Measurements from ENCODE around the gene MAN1A2. TPM values are rescaled to one million over a fixed set of nuclear protein-coding genes. Genes with fewer than 3 reads are reported as not detected.
"Not testable (repeated sequence)": the region's sequence is repeated elsewhere in the genome, so short reads cannot be mapped to it uniquely, and the experiment has no call there.

MAN1A2 gene
- polyA plus RNA-seq, 3 donors: 4.0 to 10.5 (median 7.2) TPM

DNA sequence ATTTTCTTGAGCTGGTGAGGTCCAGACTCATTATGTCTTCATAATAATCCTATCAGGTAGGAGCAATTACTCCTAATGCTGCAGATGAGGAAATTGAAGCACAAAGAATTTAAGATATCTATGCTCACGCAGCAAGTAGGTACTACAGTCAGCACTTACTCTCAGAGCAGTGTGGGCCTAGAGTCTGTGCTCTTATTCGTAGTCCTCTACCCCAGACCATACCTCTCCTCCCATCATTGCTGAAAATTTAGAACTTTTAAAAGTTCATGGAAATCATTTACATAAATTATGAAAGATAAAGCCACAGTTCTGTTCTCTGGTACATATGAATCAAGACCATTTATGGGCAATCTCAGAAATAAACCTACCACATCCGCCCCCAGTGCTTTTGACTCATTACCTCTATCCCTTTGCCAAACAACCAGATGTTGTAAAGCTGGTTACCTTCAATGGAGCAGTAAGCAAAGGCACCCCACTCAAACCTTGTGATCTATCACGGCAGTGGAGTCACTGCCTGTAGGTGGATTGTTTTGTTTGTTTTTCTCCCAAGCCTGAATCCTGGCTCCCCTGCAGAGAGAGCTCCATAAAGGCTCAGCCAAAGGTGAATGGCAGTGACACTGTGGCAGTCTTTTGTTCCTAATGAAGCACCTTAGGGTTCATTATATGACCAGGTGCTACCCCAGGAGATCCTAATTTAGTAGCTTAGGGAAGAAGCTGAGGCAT, 20.9 kb upstream of the MAN1A2 start:
- H3K36me3 ChIP-seq (replicated peaks in 1 of 2; ENCODE audit: control insufficient read depth in 1 of 2, insufficient read depth in 2 of 2, low read length in 2 of 2): no peaks in the 10 kb centered on the region
- Mint-ChIP-seq H3K4me1 (no peaks in the 10 kb centered on the region), H3K4me3 (no peak overlapping the region), H3K27me3 (ENCODE audit: low read depth in 3 of 3) (peaks cover 2% of the 10 kb centered on the region in 3 donors), H3K27ac (no peak overlapping the region), H3K36me3 (no peaks in the 10 kb centered on the region), H3K9me3 (peaks cover 0 to 2% (median 0%) of the 10 kb centered on the region in 7 donors)
- H4K20me1 ChIP-seq (ENCODE audit: insufficient read depth, low read length): no peaks in the 10 kb centered on the region
- no peak overlapping the region for H3K9ac ChIP-seq (ENCODE audit: insufficient read depth, low read length, poor library complexity, severe bottlenecking)
- intact Hi-C loops (cut with micrococcal nuclease): no loop called here
- no peaks in the 10 kb centered on the region for H3K79me2 ChIP-seq (ENCODE audit: insufficient read depth, low read length)
- H3K4me2 ChIP-seq (replicated peaks; ENCODE audit: extremely low read depth, low read length, poor library complexity, severe bottlenecking): no peak overlapping the region
- TF ChIP-seq, protein P1, sequence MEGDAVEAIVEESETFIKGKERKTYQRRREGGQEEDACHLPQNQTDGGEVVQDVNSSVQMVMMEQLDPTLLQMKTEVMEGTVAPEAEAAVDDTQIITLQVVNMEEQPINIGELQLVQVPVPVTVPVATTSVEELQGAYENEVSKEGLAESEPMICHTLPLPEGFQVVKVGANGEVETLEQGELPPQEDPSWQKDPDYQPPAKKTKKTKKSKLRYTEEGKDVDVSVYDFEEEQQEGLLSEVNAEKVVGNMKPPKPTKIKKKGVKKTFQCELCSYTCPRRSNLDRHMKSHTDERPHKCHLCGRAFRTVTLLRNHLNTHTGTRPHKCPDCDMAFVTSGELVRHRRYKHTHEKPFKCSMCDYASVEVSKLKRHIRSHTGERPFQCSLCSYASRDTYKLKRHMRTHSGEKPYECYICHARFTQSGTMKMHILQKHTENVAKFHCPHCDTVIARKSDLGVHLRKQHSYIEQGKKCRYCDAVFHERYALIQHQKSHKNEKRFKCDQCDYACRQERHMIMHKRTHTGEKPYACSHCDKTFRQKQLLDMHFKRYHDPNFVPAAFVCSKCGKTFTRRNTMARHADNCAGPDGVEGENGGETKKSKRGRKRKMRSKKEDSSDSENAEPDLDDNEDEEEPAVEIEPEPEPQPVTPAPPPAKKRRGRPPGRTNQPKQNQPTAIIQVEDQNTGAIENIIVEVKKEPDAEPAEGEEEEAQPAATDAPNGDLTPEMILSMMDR (IDR thresholded peaks at IDR 0.05): no peak
- H3K27me3 ChIP-seq (ENCODE audit: control insufficient read depth in 2 of 2, insufficient read depth in 2 of 2, low read length in 2 of 2): no peaks in the 10 kb centered on the region
- no peaks in the 10 kb centered on the region for H3K9me3 ChIP-seq (replicated peaks in 1 of 2; ENCODE audit: control insufficient read depth in 1 of 2, insufficient read depth in 1 of 2, low read length in 2 of 2)
- DNase-seq: no peak
- H2AFZ ChIP-seq (ENCODE audit: insufficient read depth, low read depth, low read length, poor library complexity, severe bottlenecking): no peak overlapping the region
- no peaks in the 10 kb centered on the region for H3K4me1 ChIP-seq (ENCODE audit: control insufficient read depth in 1 of 2, insufficient read depth in 2 of 2, low read length in 2 of 2)
- 80% methylated on average over 1 of the region's 4 CpGs for WGBS (ENCODE audit: insufficient coverage)
- no peak overlapping the region for H3K4me3 ChIP-seq (replicated peaks in 1 of 3; ENCODE audit: low read depth in 2 of 3, low read length in 3 of 3)
- no peak overlapping the region for H3K27ac ChIP-seq (ENCODE audit: low read depth in 1 of 2, low read length in 2 of 2)

DNA sequence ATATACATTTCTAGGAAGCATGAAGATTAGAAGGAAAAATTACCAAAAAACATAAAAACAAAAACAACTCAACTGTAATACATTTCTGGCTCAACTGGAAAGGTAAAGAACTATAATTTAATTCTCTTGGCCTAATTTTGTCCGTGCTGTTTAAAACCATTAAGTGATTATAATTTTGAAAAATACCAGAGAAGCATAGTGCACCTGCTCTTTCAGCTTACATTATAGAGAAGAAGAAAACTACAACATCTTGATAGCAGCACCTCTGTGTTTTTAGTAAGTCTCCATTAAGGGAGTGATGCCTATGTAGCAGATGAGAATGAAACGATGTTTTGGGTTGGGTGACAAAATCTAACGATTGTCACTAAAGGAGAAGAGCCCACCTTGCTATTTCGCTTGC, 19.3 kb upstream of the MAN1A2 start:
- no peaks in the 10 kb centered on the region for H3K4me1 Mint-ChIP-seq
- Histone ChIP-seq H3K4me1 (ENCODE audit: control insufficient read depth in 1 of 2, insufficient read depth in 2 of 2, low read length in 2 of 2) (no peaks in the 10 kb centered on the region), H3K27ac (ENCODE audit: low read depth in 1 of 2, low read length in 2 of 2) (no peak overlapping the region), H3K9me3 (replicated peaks in 1 of 2; ENCODE audit: control insufficient read depth in 1 of 2, insufficient read depth in 1 of 2, low read length in 2 of 2) (no peaks in the 10 kb centered on the region), H3K36me3 (replicated peaks in 1 of 2; ENCODE audit: control insufficient read depth in 1 of 2, insufficient read depth in 2 of 2, low read length in 2 of 2) (no peaks in the 10 kb centered on the region), H3K79me2 (ENCODE audit: insufficient read depth, low read length) (no peaks in the 10 kb centered on the region), H3K4me3 (replicated peaks in 1 of 3; ENCODE audit: low read depth in 2 of 3, low read length in 3 of 3) (no peak overlapping the region), H3K4me2 (replicated peaks; ENCODE audit: extremely low read depth, low read length, poor library complexity, severe bottlenecking) (no peak overlapping the region), H3K27me3 (ENCODE audit: control insufficient read depth in 2 of 2, insufficient read depth in 2 of 2, low read length in 2 of 2) (no peaks in the 10 kb centered on the region), H4K20me1 (ENCODE audit: insufficient read depth, low read length) (no peaks in the 10 kb centered on the region), H2AFZ (ENCODE audit: insufficient read depth, low read depth, low read length, poor library complexity, severe bottlenecking) (no peak overlapping the region), H3K9ac (ENCODE audit: insufficient read depth, low read length, poor library complexity, severe bottlenecking) (no peak overlapping the region)
- H3K9me3 Mint-ChIP-seq: peaks cover 0 to 2% (median 0%) of the 10 kb centered on the region in 7 donors
- no peak overlapping the region for H3K4me3 Mint-ChIP-seq
- TF ChIP-seq, protein P1 (IDR thresholded peaks at IDR 0.05): no peak
- DNase-seq: no peak
- no peaks in the 10 kb centered on the region for H3K36me3 Mint-ChIP-seq
- H3K27me3 Mint-ChIP-seq (ENCODE audit: low read depth in 3 of 3): peaks cover 2 to 3% (median 2%) of the 10 kb centered on the region in 3 donors
- WGBS (ENCODE audit: insufficient coverage): no CpG with 5 or more reads among the region's 4 CpGs
- intact Hi-C loops (cut with micrococcal nuclease): no loop called here
- no peak overlapping the region for H3K27ac Mint-ChIP-seq

DNA sequence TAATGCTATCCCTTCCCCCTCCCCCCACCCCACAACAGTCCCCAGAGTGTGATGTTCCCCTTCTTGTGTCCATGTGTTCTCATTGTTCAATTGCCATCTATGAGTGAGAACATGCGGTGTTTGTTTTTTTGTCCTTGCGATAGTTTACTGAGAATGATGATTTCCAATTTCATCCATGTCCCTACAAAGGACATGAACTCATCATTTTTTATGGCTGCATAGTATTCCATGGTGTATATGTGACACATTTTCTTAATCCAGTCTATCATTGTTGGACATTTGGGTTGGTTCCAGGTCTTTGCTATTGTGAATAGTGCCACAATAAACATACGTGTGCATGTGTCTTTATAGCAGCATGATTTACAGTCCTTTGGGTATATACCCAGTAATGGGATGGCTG, 14.6 kb upstream of the MAN1A2 start:
- DNase-seq; H3K4me2 ChIP-seq (replicated peaks; ENCODE audit: extremely low read depth, low read length, poor library complexity, severe bottlenecking); H3K27me3 ChIP-seq (ENCODE audit: control insufficient read depth in 2 of 2, insufficient read depth in 2 of 2, low read length in 2 of 2); H3K79me2 ChIP-seq (ENCODE audit: insufficient read depth, low read length); H3K4me1 ChIP-seq (ENCODE audit: control insufficient read depth in 1 of 2, insufficient read depth in 2 of 2, low read length in 2 of 2); H3K27ac ChIP-seq (ENCODE audit: low read depth in 1 of 2, low read length in 2 of 2); H4K20me1 ChIP-seq (ENCODE audit: insufficient read depth, low read length); H3K9me3 Mint-ChIP-seq; H3K27ac Mint-ChIP-seq; H3K4me3 Mint-ChIP-seq; H3K27me3 Mint-ChIP-seq (ENCODE audit: low read depth in 3 of 3); H3K9ac ChIP-seq (ENCODE audit: insufficient read depth, low read length, poor library complexity, severe bottlenecking); H3K36me3 Mint-ChIP-seq; H3K4me3 ChIP-seq (replicated peaks in 1 of 3; ENCODE audit: low read depth in 2 of 3, low read length in 3 of 3); H3K36me3 ChIP-seq (replicated peaks in 1 of 2; ENCODE audit: control insufficient read depth in 1 of 2, insufficient read depth in 2 of 2, low read length in 2 of 2); H3K9me3 ChIP-seq (replicated peaks in 1 of 2; ENCODE audit: control insufficient read depth in 1 of 2, insufficient read depth in 1 of 2, low read length in 2 of 2); H2AFZ ChIP-seq (ENCODE audit: insufficient read depth, low read depth, low read length, poor library complexity, severe bottlenecking); intact Hi-C loops (cut with micrococcal nuclease); H3K4me1 Mint-ChIP-seq: not testable (repeated sequence)
- WGBS (ENCODE audit: insufficient coverage): no CpG with 5 or more reads among the region's 3 CpGs
